T-helper 1 cell treated with Interleukin-12 subunit alpha and Interleukin-12 subunit beta and Interleukin-4 antibody, amounts not matched to agents 30 ng/mL and 1 ng/mL, for 36 hours (primary cell): ENCODE measurements around the gene TTC38. TPM values are rescaled to one million over a fixed set of nuclear protein-coding genes. Genes with fewer than 3 reads are reported as not detected.

Source experiments
- intact Hi-C: fragments of 100-400 bp; cut with micrococcal nuclease; formaldehyde crosslinking; loops from one replicate; pipeline ENCODE4 v1.15.1; 2024
- total RNA-seq: library from RNA; stranded (reverse); gene quantifications from 2 replicates; pipeline ENCODE4 v1.2.3, GENCODE V29; 2022

Gene TTC38
- total RNA-seq, 1 donor from 2014 or later = 21.4 TPM

- intact Hi-C loops = no loop called here
Measured at GRCh38 chr22:46275455-46276122, 7.8 kb downstream of the TTC38 start.

- intact Hi-C loops = no loop called here
Measured at GRCh38 chr22:46276563-46276962, 8.8 kb downstream of the TTC38 start.

- intact Hi-C loops = no loop called here
Measured at GRCh38 chr22:46278656-46279645, 11.1 kb downstream of the TTC38 start.

- intact Hi-C loops = no loop called here
Measured at GRCh38 chr22:46280063-46280817, 12.4 kb downstream of the TTC38 start.

- intact Hi-C loops = no loop called here
Measured at GRCh38 chr22:46280999-46281623, 13.3 kb downstream of the TTC38 start.

GRCh38 chr22:46281866-46282678 is 14.3 kb downstream of the TTC38 start:
- intact Hi-C loops = no loop called here

- intact Hi-C loops = no loop called here
Measured at GRCh38 chr22:46286006-46286405, 18.2 kb downstream of the TTC38 start.

- intact Hi-C loops = no loop called here
Measured at GRCh38 chr22:46286941-46287872, 19.4 kb downstream of the TTC38 start.

- intact Hi-C loops = no loop called here
Measured at GRCh38 chr22:46287873-46288751, 20.3 kb downstream of the TTC38 start.

GRCh38 chr22:46288846-46289243 is 21.0 kb downstream of the TTC38 start:
- intact Hi-C loops = no loop called here

GRCh38 chr22:46289244-46289891 is 21.6 kb downstream of the TTC38 start:
- intact Hi-C loops = no loop called here

- intact Hi-C loops = no loop called here
Measured at GRCh38 chr22:46290121-46290842, 22.5 kb downstream of the TTC38 start.

GRCh38 chr22:46290843-46291785 is 23.3 kb downstream of the TTC38 start:
- intact Hi-C loops = no loop called here

GRCh38 chr22:46292173-46292572 is 24.4 kb downstream of the TTC38 start:
- intact Hi-C loops = no loop called here

- intact Hi-C loops = no loop called here
Measured at GRCh38 chr22:46292732-46293131, 24.9 kb downstream of the TTC38 start.
